GM23338 (cell line): ENCODE results near the gene RBP3.

Experiments
- CREB1 ChIP-seq: fragments of 250-450 bp; sonication (Bioruptor Pico); IDR thresholded peaks from 2 replicates; pipeline ENCODE4 v1.5.0; 2020; ENCODE audit warnings: low read depth, mild to moderate bottlenecking, moderate library complexity
- CTCF ChIP-seq, 2 experiments: fragments of 200-600 bp in 1 of 2; sonication (generic) in 1 of 2; conservative IDR thresholded peaks; 2 replicates each; pipeline versions ENCODE4 v1.5.1 to v1.6.1; 2016 to 2017; ENCODE audit warnings: antibody characterized with exemption in 2 of 2, low read depth in 2 of 2, mild to moderate bottlenecking in 2 of 2, moderate library complexity in 1 of 2
- ETS1 ChIP-seq: IDR thresholded peaks from 2 replicates; pipeline ENCODE4 v1.6.1; 2016; ENCODE audit warnings: antibody characterized with exemption
- EZH2 ChIP-seq: fragments of 200-600 bp; sonication (generic); IDR thresholded peaks from one replicate; pipeline ENCODE4 v1.8.0; 2017; ENCODE audit warnings: antibody characterized with exemption, mild to moderate bottlenecking, low read depth; ENCODE audit not compliant: unreplicated experiment
- EZH2phosphoT487 ChIP-seq: fragments of 200-600 bp; sonication (generic); IDR thresholded peaks from one replicate; pipeline ENCODE4 v1.8.1; 2018; ENCODE audit warnings: antibody characterized with exemption; ENCODE audit not compliant: unreplicated experiment
- JUNB ChIP-seq: IDR thresholded peaks from one replicate; pipeline ENCODE4 v1.6.1; 2016; ENCODE audit warnings: antibody characterized with exemption; ENCODE audit not compliant: unreplicated experiment
- NANOG ChIP-seq: IDR thresholded peaks from 2 replicates; pipeline ENCODE4 v1.6.1; 2016; ENCODE audit warnings: antibody characterized with exemption, borderline replicate concordance
- POLR2AphosphoS5 ChIP-seq: IDR thresholded peaks from 2 replicates; pipeline ENCODE4 v1.6.1; 2016; ENCODE audit warnings: antibody characterized with exemption, low read depth
- REST ChIP-seq: IDR thresholded peaks from one replicate; pipeline ENCODE4 v1.6.1; 2018; ENCODE audit warnings: antibody characterized with exemption; ENCODE audit not compliant: unreplicated experiment
- ZNF331 ChIP-seq: fragments of 250-450 bp; sonication (Bioruptor Pico); IDR thresholded peaks from 2 replicates; pipeline ENCODE4 v1.5.0; 2020; ENCODE audit warnings: low read depth, mild to moderate bottlenecking, moderate library complexity
- ZNF462 ChIP-seq: fragments of 250-450 bp; sonication (Bioruptor Pico); IDR thresholded peaks from 2 replicates; pipeline ENCODE4 v1.5.0; 2020; ENCODE audit warnings: mild to moderate bottlenecking, moderate library complexity

- TF ChIP-seq CTCF (conservative IDR thresholded peaks at IDR 0.05; ENCODE audit: low read depth in 2 of 2) (no peak), EZH2 (no peak), NANOG (no peak), CREB1 (CRISPR knock-in tag) (no peak), ZNF331 (no peak), POLR2AphosphoS5 (no peak), ETS1 (no peak), EZH2phosphoT487 (no peak), REST (no peak), ZNF462 (CRISPR knock-in tag) (no peak), JUNB (no peak)
Observed at GRCh38 chr10:47406548-47406869, 58.3 kb downstream of the RBP3 start.
